Suprapubic skin (tissue), 4 donors: ENCODE results near the gene TRIM7. TPM values are rescaled to one million over a fixed set of nuclear protein-coding genes. Genes with fewer than 3 reads are reported as not detected.

Experiments
- DNase-seq, 2 donors: peaks; one replicate each; pipeline ENCODE4 v3.0.0-alpha.2; 2019; ENCODE audit warnings: low spot score in 2 of 2
- H3K27ac ChIP-seq: fragments of 200-600 bp; sonication (generic); one replicate; pipeline ENCODE4 v1.5.1; 2019
- H3K27me3 ChIP-seq: fragments of 200-600 bp; sonication (generic); one replicate; pipeline ENCODE4 v1.5.1; 2019
- H3K36me3 ChIP-seq: fragments of 200-600 bp; sonication (generic); one replicate; pipeline ENCODE4 v1.5.1; 2019
- H3K4me1 ChIP-seq: fragments of 200-600 bp; sonication (generic); one replicate; pipeline ENCODE4 v1.5.1; 2019
- H3K4me3 ChIP-seq: fragments of 200-600 bp; sonication (generic); one replicate; pipeline ENCODE4 v1.5.1; 2019; ENCODE audit warnings: mild to moderate bottlenecking
- H3K9me3 ChIP-seq: fragments of 200-600 bp; sonication (generic); one replicate; pipeline ENCODE4 v1.5.1; 2019
- CTCF ChIP-seq, 2 donors: fragments of 200-600 bp in 1 of 2; fragments of 450-650 bp in 1 of 2; sonication (generic) in 1 of 2; IDR thresholded peaks; one replicate each; pipeline ENCODE4 v1.5.1; 2016 to 2019; ENCODE audit warnings: antibody characterized with exemption in 2 of 2, mild to moderate bottlenecking in 1 of 2, moderate library complexity in 1 of 2
- EP300 ChIP-seq: sonication (generic); formaldehyde crosslinking; IDR thresholded peaks from one replicate; pipeline ENCODE4 v1.6.1; 2017; ENCODE audit warnings: antibody characterized with exemption
- POLR2A ChIP-seq, 2 donors: fragments of 450-650 bp; IDR thresholded peaks; one replicate each; pipeline ENCODE4 v1.6.1; 2017; ENCODE audit warnings: antibody characterized with exemption in 2 of 2, mild to moderate bottlenecking in 2 of 2, moderate library complexity in 2 of 2
- POLR2AphosphoS5 ChIP-seq, 3 donors: sonication (generic); formaldehyde crosslinking; IDR thresholded peaks; one replicate each; pipeline ENCODE4 v1.6.1; 2017; ENCODE audit warnings: antibody characterized with exemption in 3 of 3
- WGBS: methylation state at CpG from one replicate; pipeline ENCODE4 v1.1.5; 2018; 5-methylcytosine and 5-hydroxymethylcytosine counted together
- total RNA-seq, 4 donors: library from RNA; depleted of rRNA; stranded (reverse); fragments of >200 nt; gene quantifications; one replicate each; pipeline ENCODE4 v1.1.0, GENCODE V29; 2016

Gene TRIM7
- total RNA-seq, 4 donors from 2014 or later = 52.0 to 79.0 (median 69.4) TPM

DNA sequence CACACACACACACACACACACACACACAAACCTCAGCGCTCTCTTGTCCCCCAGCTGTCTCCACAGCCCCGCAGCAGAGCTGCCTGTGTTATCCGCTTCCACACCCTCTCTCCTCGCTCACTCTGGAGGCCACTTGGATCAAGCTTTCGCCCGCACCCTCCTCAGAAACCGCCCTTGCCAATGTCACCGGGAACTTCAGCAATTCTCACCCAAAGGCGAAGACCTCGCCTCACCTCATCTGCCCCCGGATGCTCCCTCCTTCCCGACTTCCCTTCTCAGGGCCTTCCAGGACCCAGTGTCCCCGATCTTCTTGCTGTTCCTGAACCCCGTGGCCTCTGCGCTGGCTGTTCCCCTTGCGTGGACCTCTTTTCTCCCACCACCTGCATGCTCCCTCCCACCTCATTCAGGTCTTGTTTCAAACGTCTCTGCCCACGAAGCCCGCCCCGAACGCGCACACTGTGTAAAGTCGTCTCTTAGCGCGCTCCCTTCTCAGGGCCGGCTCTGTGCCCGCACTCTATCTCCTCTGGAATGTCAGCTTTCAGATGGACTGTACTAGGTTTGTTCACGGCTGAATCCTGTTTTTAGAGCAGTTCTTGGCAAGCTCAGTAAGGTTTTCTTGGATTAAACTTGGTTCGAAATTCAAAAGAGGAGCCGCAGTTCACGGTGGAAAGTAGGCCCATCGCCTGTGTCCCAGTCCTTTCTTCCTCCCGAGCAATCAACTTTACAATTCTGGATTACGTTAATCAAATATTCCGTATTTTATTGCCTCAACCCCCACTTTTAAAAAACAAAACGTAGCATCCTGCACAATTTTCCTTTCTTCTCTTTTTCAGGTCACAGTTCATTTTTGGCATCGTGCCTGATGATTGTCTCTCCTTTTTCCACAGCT, 1.0 kb upstream of the TRIM7 start:
- Histone ChIP-seq H3K36me3 (no peaks in the 10 kb centered on the region), H3K4me1 (peaks cover 51% of the 10 kb centered on the region), H3K4me3 (peak overlapping the region; percentile 61), H3K9me3 (no peaks in the 10 kb centered on the region), H3K27me3 (no peaks in the 10 kb centered on the region), H3K27ac (no peak overlapping the region)
- DNase-seq = peak in 1 of 2 donors; percentile 71
- TF ChIP-seq CTCF (IDR thresholded peaks at IDR 0.05) (no peak), POLR2A (IDR thresholded peaks at IDR 0.05) (no peak), POLR2AphosphoS5 (IDR thresholded peaks at IDR 0.05) (no peak), EP300 (no peak)
- WGBS = 24% methylated on average over 37 of the region's 37 CpGs

- DNase-seq = peak in 1 of 2 donors; percentile 72
- Histone ChIP-seq H3K27ac (peak overlapping the region; percentile 71), H3K36me3 (no peaks in the 10 kb centered on the region), H3K27me3 (no peaks in the 10 kb centered on the region), H3K9me3 (no peaks in the 10 kb centered on the region), H3K4me1 (peaks cover 51% of the 10 kb centered on the region), H3K4me3 (peak overlapping the region; percentile 61)
- 0% methylated on average over 2 of the region's 67 CpGs for WGBS
- TF ChIP-seq CTCF (IDR thresholded peaks at IDR 0.05) (no peak), POLR2A (IDR thresholded peaks at IDR 0.05) (no peak)
Observed at GRCh38 chr5:181204113-181204825, 727 bp downstream of the TRIM7 start.

- Histone ChIP-seq H3K9me3 (no peaks in the 10 kb centered on the region), H3K27ac (peak overlapping the region; percentile 71), H3K36me3 (no peaks in the 10 kb centered on the region), H3K4me3 (peak overlapping the region; percentile 61), H3K4me1 (peaks cover 51% of the 10 kb centered on the region), H3K27me3 (no peaks in the 10 kb centered on the region)
- WGBS = 8% methylated on average over 10 of the region's 17 CpGs
- no peak for TF ChIP-seq CTCF (IDR thresholded peaks at IDR 0.05)
- TF ChIP-seq POLR2A (IDR thresholded peaks at IDR 0.05) = no peak
- no peak for TF ChIP-seq POLR2AphosphoS5 (IDR thresholded peaks at IDR 0.05)
- no peak for TF ChIP-seq EP300
- peak in 1 of 2 donors; percentile 81 for DNase-seq
Observed at GRCh38 chr5:181203777-181204112, 1.3 kb downstream of the TRIM7 start.

- TF ChIP-seq EP300 (no peak), POLR2AphosphoS5 (IDR thresholded peaks at IDR 0.05) (no peak), CTCF (IDR thresholded peaks at IDR 0.05) (no peak), POLR2A (IDR thresholded peaks at IDR 0.05) (no peak)
- no peak for DNase-seq
- peaks cover 51% of the 10 kb centered on the region for H3K4me1 ChIP-seq
- no peaks in the 10 kb centered on the region for H3K27me3 ChIP-seq
- no peaks in the 10 kb centered on the region for H3K9me3 ChIP-seq
- H3K4me3 ChIP-seq = peak overlapping the region; percentile 61
- H3K27ac ChIP-seq = peak overlapping the region; percentile 71
- 43% methylated on average over 11 of the region's 11 CpGs for WGBS
- no peaks in the 10 kb centered on the region for H3K36me3 ChIP-seq
Observed at GRCh38 chr5:181203093-181203711, 1.8 kb downstream of the TRIM7 start.

DNA sequence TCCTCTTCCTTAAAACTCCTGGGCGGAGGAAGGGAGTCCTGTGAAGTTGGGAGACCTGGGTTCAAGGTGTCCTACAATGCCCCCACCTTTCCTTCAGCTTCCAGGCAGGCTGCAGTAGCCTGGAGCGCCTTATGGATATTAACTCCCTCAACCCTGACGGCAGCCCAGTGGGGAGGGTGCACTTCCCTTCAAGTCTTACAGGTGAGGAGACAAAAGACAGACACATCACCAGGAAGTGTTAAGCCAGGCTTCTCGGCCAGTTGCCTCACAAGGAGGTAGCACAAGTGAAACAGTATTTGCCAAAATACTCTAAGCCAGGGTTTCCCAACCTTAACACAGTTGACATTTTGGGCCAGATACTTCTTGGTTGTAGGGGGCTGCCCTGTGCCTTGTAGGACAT, 4.2 kb downstream of the TRIM7 start:
- H3K27me3 ChIP-seq = no peaks in the 10 kb centered on the region
- no peak for TF ChIP-seq POLR2A (IDR thresholded peaks at IDR 0.05)
- no peak for TF ChIP-seq EP300
- no peak for TF ChIP-seq CTCF (IDR thresholded peaks at IDR 0.05)
- WGBS = 96% methylated on average over 4 of the region's 4 CpGs
- H3K4me3 ChIP-seq = no peak overlapping the region
- peaks cover 5% of the 10 kb centered on the region for H3K36me3 ChIP-seq
- H3K9me3 ChIP-seq = no peaks in the 10 kb centered on the region
- no peak overlapping the region for H3K27ac ChIP-seq
- peaks cover 30% of the 10 kb centered on the region for H3K4me1 ChIP-seq
- no peak for DNase-seq
